Fibroblast of lung (primary cell): ENCODE data around the gene TUNAR. TPM values are rescaled to one million over a fixed set of nuclear protein-coding genes. Genes with fewer than 3 reads are reported as not detected.
A peak's percentile ranks its signal among the peaks of the same experiment; 100 is the strongest.

Source experiments
- DNase-seq, 2 donors: peaks; one replicate each; pipeline versions ENCODE4 v3.0.0 to v3.0.0-alpha.2; 2010; ENCODE audit warnings: low read depth in 2 of 2
- H2AFZ ChIP-seq: 2 replicates; pipeline ENCODE4 v1.5.1; 2012; ENCODE audit warnings: low read length, control low read depth, inconsistent platforms
- H3K27ac ChIP-seq: 2 replicates; pipeline ENCODE4 v1.5.1; 2011; ENCODE audit warnings: low read length, control low read depth; ENCODE audit not compliant: insufficient read depth
- H3K27me3 ChIP-seq: 2 replicates; pipeline ENCODE4 v1.5.1; 2011; ENCODE audit warnings: mild to moderate bottlenecking, low read length; ENCODE audit not compliant: control insufficient read depth, insufficient read depth
- H3K36me3 ChIP-seq: 2 replicates; pipeline ENCODE4 v1.5.1; 2011; ENCODE audit warnings: low read length; ENCODE audit not compliant: control insufficient read depth, insufficient read depth
- H3K4me1 ChIP-seq: 2 replicates; pipeline ENCODE4 v1.5.1; 2011; ENCODE audit warnings: low read length; ENCODE audit not compliant: control insufficient read depth, insufficient read depth; ENCODE audit errors: extremely low read depth
- H3K4me2 ChIP-seq: 2 replicates; pipeline ENCODE4 v1.5.1; 2011; ENCODE audit warnings: low read length, control low read depth; ENCODE audit not compliant: insufficient read depth; ENCODE audit errors: extremely low read depth
- H3K4me3 ChIP-seq, 4 experiments: fragments of 200-600 bp in 1 of 4; sonication (generic) in 1 of 4; replicated peaks in 1 of 4; 2 replicates each; pipeline ENCODE4 v1.5.1; 2011 to 2016; ENCODE audit warnings: low read length in 4 of 4, low read depth in 3 of 4, mild to moderate bottlenecking in 3 of 4, control low read depth in 2 of 4, inconsistent platforms in 1 of 4, mixed read lengths in 1 of 4; ENCODE audit not compliant: insufficient read depth in 1 of 4; ENCODE audit errors: control extremely low read depth in 1 of 4
- H3K79me2 ChIP-seq: 2 replicates; pipeline ENCODE4 v1.5.1; 2012; ENCODE audit warnings: mild to moderate bottlenecking, low read length, inconsistent platforms; ENCODE audit not compliant: control insufficient read depth, insufficient read depth
- H3K9ac ChIP-seq: 2 replicates; pipeline ENCODE4 v1.5.1; 2011; ENCODE audit warnings: mild to moderate bottlenecking, low read length, control low read depth; ENCODE audit not compliant: insufficient read depth
- H3K9me3 ChIP-seq: 2 replicates; pipeline ENCODE4 v1.5.1; 2012; ENCODE audit warnings: low read depth, low read length; ENCODE audit not compliant: control insufficient read depth, insufficient read depth
- H4K20me1 ChIP-seq: 2 replicates; pipeline ENCODE4 v1.5.1; 2011; ENCODE audit warnings: low read length; ENCODE audit not compliant: control insufficient read depth, insufficient read depth; ENCODE audit errors: extremely low read depth
- EZH2 ChIP-seq: IDR thresholded peaks from 2 replicates; pipeline ENCODE4 v1.5.1; 2012; ENCODE audit warnings: low read length, control low read depth, mild to moderate bottlenecking; ENCODE audit errors: missing control alignments
- polyA plus RNA-seq, 2 donors: library from polyadenylated mRNA; depleted of rRNA in 1 of 2; stranded (reverse) in 1 of 2; unstranded in 1 of 2; fragments of >200 nt; gene quantifications; 2 replicates each; pipeline ENCODE4 v1.2.1, GENCODE V29; 2011 to 2012; ENCODE audit warnings: missing spikeins in 1 of 2
- total RNA-seq: library from RNA; depleted of rRNA; stranded (reverse); fragments of >200 nt; gene quantifications from 2 replicates; pipeline ENCODE4 v1.2.1, GENCODE V29; 2014
- TF ChIP-seq, protein P1 (sequence below), 2 donors: IDR thresholded peaks in 1 of 2; conservative IDR thresholded peaks in 1 of 2; 1 replicate in 1 of 2; 2 replicates in 1 of 2; pipeline ENCODE4 v1.5.1; 2011 to 2012; ENCODE audit warnings: low read length in 2 of 2, control low read depth in 1 of 2, inconsistent platforms in 1 of 2, low read depth in 1 of 2, mild to moderate bottlenecking in 1 of 2

TUNAR gene
- total and polyA plus RNA-seq, 2 donors (not counting 1 experiment from before 2014, with no cell fraction given) = not detected

- no peak overlapping the region for H2AFZ ChIP-seq
- H3K9ac ChIP-seq = no peak overlapping the region
- peak in 1 of 2 donors; percentile 4 for DNase-seq
- H3K4me2 ChIP-seq = no peak overlapping the region
- H3K9me3 ChIP-seq = no peaks in the 10 kb centered on the region
- H3K36me3 ChIP-seq = no peaks in the 10 kb centered on the region
- no peaks in the 10 kb centered on the region for H3K4me1 ChIP-seq
- no peaks in the 10 kb centered on the region for H4K20me1 ChIP-seq
- H3K27ac ChIP-seq = no peak overlapping the region
- H3K4me3 ChIP-seq = no peak overlapping the region
- H3K27me3 ChIP-seq = no peaks in the 10 kb centered on the region
- H3K79me2 ChIP-seq = no peaks in the 10 kb centered on the region
- TF ChIP-seq EZH2 = no peak
- TF ChIP-seq, protein P1, sequence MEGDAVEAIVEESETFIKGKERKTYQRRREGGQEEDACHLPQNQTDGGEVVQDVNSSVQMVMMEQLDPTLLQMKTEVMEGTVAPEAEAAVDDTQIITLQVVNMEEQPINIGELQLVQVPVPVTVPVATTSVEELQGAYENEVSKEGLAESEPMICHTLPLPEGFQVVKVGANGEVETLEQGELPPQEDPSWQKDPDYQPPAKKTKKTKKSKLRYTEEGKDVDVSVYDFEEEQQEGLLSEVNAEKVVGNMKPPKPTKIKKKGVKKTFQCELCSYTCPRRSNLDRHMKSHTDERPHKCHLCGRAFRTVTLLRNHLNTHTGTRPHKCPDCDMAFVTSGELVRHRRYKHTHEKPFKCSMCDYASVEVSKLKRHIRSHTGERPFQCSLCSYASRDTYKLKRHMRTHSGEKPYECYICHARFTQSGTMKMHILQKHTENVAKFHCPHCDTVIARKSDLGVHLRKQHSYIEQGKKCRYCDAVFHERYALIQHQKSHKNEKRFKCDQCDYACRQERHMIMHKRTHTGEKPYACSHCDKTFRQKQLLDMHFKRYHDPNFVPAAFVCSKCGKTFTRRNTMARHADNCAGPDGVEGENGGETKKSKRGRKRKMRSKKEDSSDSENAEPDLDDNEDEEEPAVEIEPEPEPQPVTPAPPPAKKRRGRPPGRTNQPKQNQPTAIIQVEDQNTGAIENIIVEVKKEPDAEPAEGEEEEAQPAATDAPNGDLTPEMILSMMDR (conservative IDR thresholded peaks at IDR 0.05 in 1 of 2, IDR thresholded peaks at IDR 0.05 in 1 of 2; ENCODE audit: low read depth in 1 of 2, low read length in 2 of 2) = no peak
These were observed 34.0 kb downstream of the TUNAR start for GRCh38 chr14:95910628-95911027.

DNA sequence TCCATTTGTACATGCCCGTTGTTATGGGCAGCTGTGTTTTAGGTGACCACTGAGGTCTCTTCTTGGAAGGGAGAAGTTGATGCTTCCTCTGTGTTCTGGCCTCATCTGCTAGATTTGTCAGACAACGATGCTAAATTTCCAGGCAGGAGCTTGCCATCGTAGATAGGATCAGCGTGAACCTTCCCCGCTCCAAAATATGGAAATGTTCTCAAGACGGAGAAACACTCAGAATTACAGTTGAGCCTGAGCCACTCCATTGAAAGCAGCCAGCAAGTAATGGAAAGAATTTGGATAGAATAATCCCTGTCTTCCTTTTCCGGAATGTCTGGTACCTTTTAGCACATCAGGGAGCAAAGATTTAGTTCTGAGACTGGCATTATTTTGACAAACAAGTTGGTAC, 34.8 kb downstream of the TUNAR start:
- TF ChIP-seq, protein P1 (conservative IDR thresholded peaks at IDR 0.05 in 1 of 2, IDR thresholded peaks at IDR 0.05 in 1 of 2; ENCODE audit: low read depth in 1 of 2, low read length in 2 of 2) = no peak
- TF ChIP-seq EZH2 = no peak
- Histone ChIP-seq H3K36me3 (no peaks in the 10 kb centered on the region), H4K20me1 (no peaks in the 10 kb centered on the region), H3K4me3 (no peak overlapping the region), H3K4me2 (no peak overlapping the region), H3K79me2 (no peaks in the 10 kb centered on the region), H3K4me1 (no peaks in the 10 kb centered on the region), H2AFZ (no peak overlapping the region), H3K27me3 (no peaks in the 10 kb centered on the region), H3K9me3 (no peaks in the 10 kb centered on the region), H3K27ac (no peak overlapping the region), H3K9ac (no peak overlapping the region)
- DNase-seq = no peak

- no peaks in the 10 kb centered on the region for H3K9me3 ChIP-seq
- no peaks in the 10 kb centered on the region for H4K20me1 ChIP-seq
- no peak overlapping the region for H3K4me3 ChIP-seq
- H3K36me3 ChIP-seq = no peaks in the 10 kb centered on the region
- no peak overlapping the region for H2AFZ ChIP-seq
- no peak for DNase-seq
- no peak for TF ChIP-seq EZH2
- TF ChIP-seq, protein P1 (conservative IDR thresholded peaks at IDR 0.05 in 1 of 2, IDR thresholded peaks at IDR 0.05 in 1 of 2; ENCODE audit: low read depth in 1 of 2, low read length in 2 of 2) = no peak
- H3K27me3 ChIP-seq = no peaks in the 10 kb centered on the region
- H3K4me1 ChIP-seq = no peaks in the 10 kb centered on the region
- H3K79me2 ChIP-seq = no peaks in the 10 kb centered on the region
- H3K27ac ChIP-seq = no peak overlapping the region
- no peak overlapping the region for H3K4me2 ChIP-seq
- no peak overlapping the region for H3K9ac ChIP-seq
These were observed 38.7 kb downstream of the TUNAR start for GRCh38 chr14:95915330-95915729.
